Vagina (tissue), 2 donors: Measurements from ENCODE around the gene ZFHX3.

Experiments used
- POLR2A ChIP-seq, 2 donors: fragments of 450-650 bp; IDR thresholded peaks; one replicate each; pipeline ENCODE4 v1.6.1; 2017; ENCODE audit warnings: antibody characterized with exemption in 2 of 2, mild to moderate bottlenecking in 2 of 2, moderate library complexity in 2 of 2
- POLR2AphosphoS5 ChIP-seq, 2 donors: sonication (generic); formaldehyde crosslinking; IDR thresholded peaks; one replicate each; pipeline ENCODE4 v1.9.0; 2017; ENCODE audit warnings: antibody characterized with exemption in 2 of 2, mild to moderate bottlenecking in 2 of 2, low read depth in 1 of 2; ENCODE audit not compliant: insufficient read depth in 1 of 2
- TF ChIP-seq, protein P1 (sequence below), 3 experiments: fragments of 450-650 bp in 2 of 3; fragments of 200-600 bp in 1 of 3; sonication (generic) in 1 of 3; IDR thresholded peaks; one replicate each; pipeline ENCODE4 v1.5.1; 2017 to 2019; ENCODE audit warnings: antibody characterized with exemption in 3 of 3, mild to moderate bottlenecking in 2 of 3, moderate library complexity in 2 of 3

DNA sequence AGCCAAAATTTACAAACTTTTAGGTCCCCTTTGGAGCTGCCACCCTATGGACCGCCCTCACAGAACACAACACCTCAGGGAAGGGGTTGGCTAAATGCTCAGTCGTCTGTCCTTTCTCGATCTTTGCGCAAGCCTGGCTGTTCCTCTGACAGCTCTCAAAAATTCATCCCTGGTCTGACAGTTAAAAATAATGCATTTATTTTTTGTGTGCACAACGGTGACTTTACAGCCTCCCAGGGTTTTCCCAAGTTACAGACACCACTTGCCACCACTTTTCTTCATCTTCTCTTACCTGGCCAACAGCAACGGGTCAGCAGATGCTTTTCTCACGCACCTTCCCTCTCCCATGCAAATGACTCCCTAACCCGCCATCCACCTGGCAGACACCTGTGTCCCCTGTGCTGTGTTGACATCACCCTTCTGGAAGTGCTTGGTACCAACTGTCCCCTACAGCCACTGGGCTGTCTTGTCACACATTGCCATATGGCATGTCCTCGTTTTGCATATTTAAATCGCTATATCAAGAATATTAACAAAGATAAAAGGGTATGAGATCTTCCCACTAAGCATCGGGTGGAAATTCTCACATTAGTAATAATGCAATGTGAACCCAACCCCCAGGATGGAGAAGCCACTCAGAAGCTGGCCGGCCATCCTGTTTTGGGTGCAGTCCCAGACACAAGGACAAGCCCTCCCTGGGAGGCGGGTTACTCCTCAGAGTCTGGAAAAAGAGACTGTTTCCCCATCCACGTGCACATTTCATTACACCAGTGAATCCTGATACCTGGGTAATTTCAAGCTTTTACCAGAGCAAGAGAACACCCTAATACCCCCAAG, 187.0 kb downstream of the ZFHX3 start:
- TF ChIP-seq, protein P1, sequence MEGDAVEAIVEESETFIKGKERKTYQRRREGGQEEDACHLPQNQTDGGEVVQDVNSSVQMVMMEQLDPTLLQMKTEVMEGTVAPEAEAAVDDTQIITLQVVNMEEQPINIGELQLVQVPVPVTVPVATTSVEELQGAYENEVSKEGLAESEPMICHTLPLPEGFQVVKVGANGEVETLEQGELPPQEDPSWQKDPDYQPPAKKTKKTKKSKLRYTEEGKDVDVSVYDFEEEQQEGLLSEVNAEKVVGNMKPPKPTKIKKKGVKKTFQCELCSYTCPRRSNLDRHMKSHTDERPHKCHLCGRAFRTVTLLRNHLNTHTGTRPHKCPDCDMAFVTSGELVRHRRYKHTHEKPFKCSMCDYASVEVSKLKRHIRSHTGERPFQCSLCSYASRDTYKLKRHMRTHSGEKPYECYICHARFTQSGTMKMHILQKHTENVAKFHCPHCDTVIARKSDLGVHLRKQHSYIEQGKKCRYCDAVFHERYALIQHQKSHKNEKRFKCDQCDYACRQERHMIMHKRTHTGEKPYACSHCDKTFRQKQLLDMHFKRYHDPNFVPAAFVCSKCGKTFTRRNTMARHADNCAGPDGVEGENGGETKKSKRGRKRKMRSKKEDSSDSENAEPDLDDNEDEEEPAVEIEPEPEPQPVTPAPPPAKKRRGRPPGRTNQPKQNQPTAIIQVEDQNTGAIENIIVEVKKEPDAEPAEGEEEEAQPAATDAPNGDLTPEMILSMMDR (IDR thresholded peaks at IDR 0.05) = no peak
- TF ChIP-seq POLR2A (IDR thresholded peaks at IDR 0.05) (no peak), POLR2AphosphoS5 (IDR thresholded peaks at IDR 0.05; ENCODE audit: insufficient read depth in 1 of 2, low read depth in 1 of 2) (no peak)
